Activated CD8-positive, alpha-beta memory T cell treated with anti-CD3 and anti-CD28 coated beads for 24 hours (primary cell): ENCODE data around the gene KCMF1.

Source experiments
- DNase-seq: peaks from one replicate; pipeline ENCODE4 v3.0.0-alpha.2; 2020

KCMF1 gene

DNA sequence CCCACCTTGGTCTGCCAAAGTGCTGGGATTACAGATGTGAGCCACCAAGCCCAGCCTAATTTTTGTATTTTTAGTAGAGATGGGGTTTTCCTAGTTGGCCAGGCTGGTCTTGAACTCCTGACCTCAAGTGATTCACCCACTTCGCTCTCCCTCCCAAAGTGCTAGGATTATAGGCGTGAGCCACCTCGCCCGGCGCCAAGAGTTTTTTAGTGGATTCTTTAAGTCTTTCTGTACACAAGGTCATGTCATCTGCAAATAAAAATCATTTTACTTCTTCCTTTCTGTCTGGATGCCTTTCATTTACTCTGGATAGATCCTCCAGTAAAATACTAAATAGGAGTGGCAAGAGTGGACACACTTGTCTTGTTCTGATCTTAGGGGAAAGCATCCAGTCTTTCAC lies 61.7 kb downstream of the KCMF1 start:
- DNase-seq = no peak

- DNase-seq = no peak
Observed at GRCh38 chr2:85033388-85033787, 62.4 kb downstream of the KCMF1 start.

DNA sequence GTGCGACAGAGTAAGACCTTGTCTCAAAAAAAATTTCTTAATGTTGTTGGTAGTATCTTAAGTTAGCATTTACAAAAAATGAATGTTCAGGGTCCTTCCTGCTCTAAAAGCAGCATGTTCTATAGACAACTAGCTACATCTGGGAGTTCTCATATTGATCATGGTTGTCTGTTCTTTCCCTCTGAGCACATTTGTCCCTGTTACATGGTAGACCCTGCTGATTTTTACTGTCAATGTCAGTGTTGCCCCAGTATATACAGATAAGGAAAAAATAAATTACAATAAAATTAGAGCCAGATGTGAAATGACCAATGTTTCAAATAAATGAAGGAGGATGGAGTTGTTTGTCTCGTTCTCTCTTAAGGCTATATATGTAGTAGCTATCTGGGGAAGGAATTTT lies 63.2 kb downstream of the KCMF1 start:
- no peak for DNase-seq

GRCh38 chr2:85037622-85038021 lies 66.7 kb downstream of the KCMF1 start:
- no peak for DNase-seq

GRCh38 chr2:85042330-85042729 lies 71.4 kb downstream of the KCMF1 start:
- DNase-seq = no peak

GRCh38 chr2:85048534-85048933 lies 77.6 kb downstream of the KCMF1 start:
- no peak for DNase-seq

- no peak for DNase-seq
Observed at GRCh38 chr2:85049236-85049635, 78.3 kb downstream of the KCMF1 start.

DNA sequence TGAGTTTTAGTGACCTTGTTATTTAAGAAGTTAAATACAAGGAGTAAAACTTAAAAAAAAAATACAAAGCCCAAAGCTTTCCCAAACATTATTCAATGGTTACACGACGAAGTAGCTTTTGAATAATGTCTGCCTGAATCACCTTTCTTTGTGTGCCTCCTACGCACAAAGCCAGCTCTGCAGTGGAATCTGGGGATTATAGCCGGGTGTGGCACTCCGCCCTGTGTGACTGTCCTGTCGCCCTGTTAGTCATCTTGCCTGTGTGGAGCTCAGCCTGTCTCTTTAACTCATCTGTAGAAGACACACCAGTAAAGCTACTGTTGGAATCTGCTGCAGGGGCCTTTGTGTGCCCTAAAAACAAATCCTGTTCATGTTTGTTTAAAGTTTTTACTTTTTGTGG lies 82.8 kb downstream of the KCMF1 start:
- DNase-seq = no peak

DNA sequence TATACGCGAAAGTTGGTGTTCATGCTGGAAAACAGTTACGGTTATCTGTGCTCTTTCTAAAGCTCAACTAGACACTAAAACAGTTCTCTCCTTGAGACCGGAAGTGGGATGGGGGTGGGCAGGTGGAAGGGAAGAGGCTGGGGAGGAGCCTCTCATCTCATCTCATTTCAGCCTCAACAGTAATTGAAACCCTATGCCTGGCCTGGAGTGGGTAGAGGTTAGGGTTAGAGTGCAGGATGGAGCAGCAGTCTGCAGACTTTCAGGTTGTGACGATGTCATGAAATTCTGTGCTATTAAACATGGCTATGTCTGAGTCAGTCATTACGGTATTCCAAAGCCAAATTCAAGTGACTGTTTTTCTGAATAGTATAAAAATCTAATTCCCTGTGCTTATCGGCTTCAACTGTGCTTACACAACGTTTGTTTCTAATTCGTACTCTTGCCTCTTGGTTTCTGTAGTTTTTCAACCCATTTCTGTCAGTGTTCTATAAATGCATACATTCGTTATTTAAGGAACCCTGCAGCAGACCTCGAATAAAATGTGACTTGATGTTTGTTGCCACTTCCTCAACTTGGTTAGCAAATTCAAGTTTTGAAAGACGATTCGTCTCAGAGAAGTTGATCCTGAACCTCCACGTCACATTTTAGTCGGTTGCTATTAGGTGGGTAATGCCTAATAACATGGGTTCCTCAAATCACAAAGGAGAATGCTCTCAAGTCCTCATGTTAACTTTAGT lies 86.4 kb downstream of the KCMF1 start:
- no peak for DNase-seq

GRCh38 chr2:85061896-85062295 lies 90.9 kb downstream of the KCMF1 start:
- no peak for DNase-seq

DNA sequence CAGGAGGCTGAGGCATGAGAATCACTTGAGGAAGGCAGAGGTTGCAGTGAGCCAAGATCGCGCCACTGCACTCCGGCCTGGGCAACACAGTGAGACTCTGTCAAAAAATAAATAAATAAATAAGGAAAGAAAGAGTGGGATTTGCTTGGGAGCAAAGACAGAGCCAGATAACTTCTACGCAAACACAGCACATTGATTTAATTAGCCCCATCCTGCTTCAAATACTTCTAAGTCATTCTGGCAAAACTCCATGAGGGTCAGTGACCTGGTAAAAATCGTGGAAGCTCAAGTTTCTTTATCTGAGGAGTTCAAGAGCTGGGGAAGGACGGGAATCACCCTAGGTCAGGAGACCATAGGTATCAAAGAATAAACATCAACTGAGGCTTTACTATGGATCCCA lies 91.6 kb downstream of the KCMF1 start:
- DNase-seq = no peak

DNA sequence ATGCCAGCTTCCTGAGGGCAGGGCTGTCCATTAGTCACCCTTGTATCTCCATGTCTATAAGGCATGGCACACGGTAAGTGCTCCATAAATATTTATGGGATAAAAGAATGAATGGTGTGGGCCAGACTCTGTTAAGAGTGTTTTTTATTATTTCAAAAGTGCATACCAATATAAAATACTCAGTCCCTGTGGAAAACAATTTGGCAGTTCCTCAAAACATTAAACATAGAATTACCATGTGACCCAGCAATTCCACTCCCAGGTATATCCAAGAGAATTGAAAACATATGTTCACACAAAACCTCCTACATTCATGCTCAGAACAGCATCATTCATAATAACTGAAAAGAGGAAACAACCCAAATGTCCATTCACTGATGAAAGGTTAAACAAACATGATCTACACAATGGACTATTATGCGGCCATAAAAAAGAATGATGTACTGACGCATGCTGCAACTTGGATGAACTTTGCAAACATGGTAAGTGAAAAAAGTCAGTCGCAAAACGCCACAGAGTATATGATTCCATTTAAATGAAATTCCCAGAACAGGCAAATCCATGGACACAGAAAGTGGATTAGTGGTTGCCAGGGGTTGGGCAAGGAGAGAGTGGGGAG lies 93.1 kb downstream of the KCMF1 start:
- DNase-seq = no peak

DNA sequence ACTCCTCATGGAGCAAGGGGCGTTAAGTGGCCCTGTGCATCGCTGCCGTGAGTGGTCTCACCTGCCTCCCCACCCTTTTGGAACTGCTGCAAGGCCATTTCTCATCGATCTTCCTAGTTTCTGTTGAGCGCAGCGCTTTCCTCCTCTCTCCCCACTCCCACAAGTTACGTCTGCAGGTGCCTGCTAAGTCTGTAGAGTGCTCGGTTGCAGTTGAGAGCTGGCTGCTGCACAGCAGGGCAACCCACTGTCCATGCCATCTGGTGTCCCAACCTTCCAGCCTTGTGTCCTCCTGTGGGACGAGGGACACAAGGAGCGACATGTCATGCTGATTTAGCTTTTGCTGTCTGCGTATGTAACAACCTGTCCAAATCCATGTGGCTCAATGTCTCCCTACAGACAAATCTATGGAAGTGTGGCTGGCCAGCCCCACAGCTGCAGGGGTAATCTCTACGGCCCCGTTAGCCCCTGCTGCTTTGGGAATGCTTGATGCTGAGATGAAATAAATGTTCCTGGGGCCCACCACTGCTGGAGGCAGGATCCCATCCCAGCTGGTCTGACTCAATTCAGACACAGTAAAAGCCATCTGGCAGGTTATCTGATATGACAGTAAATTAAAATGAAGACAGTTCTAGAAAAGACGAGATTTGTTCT lies 94.1 kb downstream of the KCMF1 start:
- DNase-seq = no peak

DNA sequence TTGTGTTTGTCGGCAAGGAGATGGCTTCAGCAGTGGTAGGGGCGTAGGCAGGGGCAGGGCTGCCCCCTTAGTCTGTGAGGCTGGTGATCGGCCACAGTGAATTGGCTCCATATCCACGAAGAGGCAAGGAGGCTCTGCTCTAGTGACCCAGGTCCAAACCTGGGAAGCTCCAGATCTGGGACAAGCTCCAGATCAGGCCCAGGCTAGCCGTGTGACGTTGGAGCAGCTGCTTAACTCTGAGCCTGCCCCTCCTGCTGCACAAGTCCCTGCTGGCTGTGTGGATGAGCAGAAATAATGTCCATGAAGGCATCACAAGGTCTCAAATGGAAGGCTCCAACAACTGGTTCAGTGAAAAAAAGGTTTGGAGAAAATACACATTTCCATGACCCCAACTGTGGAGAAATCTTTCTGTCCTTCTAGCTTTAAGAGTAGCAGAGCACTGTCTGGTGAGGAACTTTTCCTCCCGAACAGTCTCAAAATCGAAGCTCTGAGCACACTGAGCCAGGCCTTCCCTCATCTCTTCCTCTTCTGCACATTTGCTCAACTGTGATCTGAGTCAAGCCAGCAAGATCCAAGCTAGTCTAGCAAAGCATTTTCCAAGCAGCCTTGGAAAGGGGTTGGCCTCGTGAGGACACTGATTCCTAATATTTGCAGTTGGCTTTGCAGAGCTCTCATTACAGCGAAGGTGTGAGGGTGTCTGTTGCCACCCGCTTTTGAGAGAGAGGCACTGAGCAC lies 95.2 kb downstream of the KCMF1 start:
- DNase-seq = no peak

- DNase-seq = peak; percentile 78
Observed at GRCh38 chr2:85066874-85067351, 96.0 kb downstream of the KCMF1 start.

DNA sequence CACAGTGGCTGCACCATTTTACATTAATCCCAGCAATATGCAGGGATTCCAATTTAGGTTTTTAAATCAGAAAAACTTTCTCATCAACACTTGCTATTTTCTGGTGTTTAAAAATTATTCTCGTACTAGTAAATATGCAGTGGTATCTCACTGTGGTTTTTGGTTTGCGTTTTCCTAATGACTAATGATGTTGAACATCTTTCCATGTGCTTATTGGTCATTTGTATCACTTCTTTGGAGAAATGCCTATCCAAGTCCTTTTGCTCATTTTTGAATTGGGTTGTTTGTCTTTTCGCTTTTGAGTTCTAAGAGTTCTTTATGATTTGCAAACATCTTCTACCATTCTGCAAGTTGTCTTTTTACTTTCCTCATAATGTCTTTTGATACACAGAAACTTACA lies 100.1 kb downstream of the KCMF1 start:
- DNase-seq = no peak

GRCh38 chr2:85073033-85073432 lies 102.1 kb downstream of the KCMF1 start:
- DNase-seq = no peak

GRCh38 chr2:85076618-85077274 lies 105.8 kb downstream of the KCMF1 start:
- DNase-seq = no peak

DNA sequence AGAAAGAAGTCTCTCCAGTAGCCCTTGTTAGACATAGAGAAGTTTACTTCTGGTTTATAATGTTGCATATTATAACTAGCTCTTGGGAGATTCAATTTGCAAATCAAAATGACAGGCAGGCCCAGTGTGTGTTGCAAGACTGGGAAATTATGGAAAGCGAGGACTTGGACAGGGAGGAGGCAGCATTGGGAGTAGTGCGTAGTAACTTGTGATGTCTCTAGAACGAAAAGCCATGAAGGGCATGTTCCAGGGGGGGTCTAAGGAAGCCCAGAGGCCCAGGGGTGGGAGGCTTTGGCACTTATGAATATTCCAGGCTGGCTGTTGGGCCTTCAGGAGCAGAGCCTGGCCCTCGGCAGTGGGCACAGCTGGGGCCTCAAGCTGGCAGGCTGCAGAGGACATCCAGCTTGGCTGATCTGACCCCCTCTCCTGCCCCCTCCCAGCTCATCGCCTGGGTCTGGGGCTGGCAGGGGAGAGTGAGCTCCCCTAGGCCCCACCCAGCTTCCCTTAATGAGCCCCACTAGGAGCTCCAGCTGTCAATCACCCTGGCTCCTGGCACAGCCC lies 107.0 kb downstream of the KCMF1 start:
- DNase-seq = no peak

GRCh38 chr2:85078536-85078935 lies 107.6 kb downstream of the KCMF1 start:
- DNase-seq = no peak

DNA sequence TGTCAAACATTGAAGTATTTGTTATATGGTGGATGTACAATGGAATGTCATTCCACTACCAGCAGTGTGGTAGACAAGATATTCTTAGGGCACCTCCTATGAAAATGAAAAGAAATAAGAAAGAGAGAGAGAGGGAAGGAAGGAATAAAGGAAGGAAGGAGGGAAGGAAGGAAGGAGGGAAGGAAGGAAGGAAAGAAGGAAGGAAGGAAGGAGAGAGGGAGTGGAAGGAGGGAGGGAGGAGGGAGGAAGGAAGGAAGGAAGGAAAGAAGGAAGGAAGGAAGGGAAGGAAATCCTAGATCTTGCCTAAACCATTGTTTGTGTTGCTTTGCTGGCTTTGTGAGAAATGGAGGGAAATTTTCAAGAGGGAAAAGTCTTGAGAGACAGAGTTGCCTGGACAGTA lies 112.1 kb downstream of the KCMF1 start:
- no peak for DNase-seq

DNA sequence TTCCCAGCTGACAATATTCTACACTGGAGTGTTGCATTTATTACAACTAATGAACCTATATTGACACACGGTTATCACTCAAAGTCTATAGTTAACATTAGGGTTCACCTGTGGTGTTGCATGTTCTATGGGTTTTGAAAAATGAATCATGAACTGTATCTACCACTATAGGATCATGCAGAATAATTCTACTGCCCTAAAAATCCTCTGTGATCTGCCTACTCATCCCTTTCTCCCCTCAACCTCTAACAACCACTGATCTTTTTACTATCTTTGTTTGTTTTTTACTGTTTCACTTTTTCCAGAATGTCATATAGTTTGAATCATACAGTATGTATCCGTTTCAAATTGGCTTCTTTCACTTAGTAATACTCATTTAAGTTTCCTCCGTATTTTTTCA lies 114.6 kb downstream of the KCMF1 start:
- no peak for DNase-seq

DNA sequence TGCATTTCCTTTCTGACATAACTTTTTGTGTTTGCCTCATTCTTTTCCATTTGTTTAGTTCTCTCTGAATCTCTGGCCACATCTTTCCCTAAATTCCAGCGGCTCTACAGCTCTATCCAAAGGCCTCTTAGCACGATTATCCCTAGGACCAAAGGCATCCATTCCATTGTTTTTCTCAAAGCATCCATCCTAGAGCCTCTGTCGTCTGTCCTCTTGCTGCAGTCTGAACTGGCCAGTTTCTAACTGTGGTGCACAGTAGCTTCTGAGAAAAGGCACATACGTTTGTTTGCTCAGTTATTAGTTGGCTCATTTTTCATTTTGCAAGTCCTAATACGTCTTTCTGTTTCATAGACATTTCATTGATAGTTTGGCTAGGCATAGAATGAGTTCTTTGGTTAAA lies 116.6 kb downstream of the KCMF1 start:
- no peak for DNase-seq
